ENCODE measurements around the gene PNP. TPM values are rescaled to one million over a fixed set of nuclear protein-coding genes. Genes with fewer than 3 reads are reported as not detected.

The PNP gene
- total and polyA plus RNA-seq, 4 donors, result 15.5 to 119 (median 37.0) TPM

DNA sequence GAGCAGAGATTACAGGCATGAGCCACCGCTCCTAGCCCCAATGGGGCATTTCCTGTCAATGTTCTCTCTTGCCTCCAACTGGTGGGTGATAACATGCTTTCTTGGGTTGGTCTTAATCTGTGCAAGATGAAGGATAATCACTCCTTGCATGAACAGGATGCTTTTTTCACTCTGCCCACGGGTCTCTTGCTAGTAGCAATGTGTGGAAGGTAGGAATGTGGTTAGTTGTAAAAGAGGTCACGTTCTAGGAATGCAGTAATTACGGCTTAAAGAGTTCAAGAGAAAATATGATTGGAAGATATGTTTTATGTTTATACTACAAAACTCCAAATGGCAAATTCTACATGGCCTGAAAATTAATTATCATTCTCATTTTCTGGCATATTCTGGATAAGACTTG is 46.6 kb downstream of the PNP start:
- H3K9me3 ChIP-seq (ENCODE audit: control insufficient read depth in 4 of 4, insufficient read depth in 3 of 4, low read length in 3 of 4), result no peaks in the 10 kb centered on the region
- H3K9ac ChIP-seq (ENCODE audit: insufficient read depth in 1 of 2, low read length in 2 of 2), result no peak overlapping the region
- DNase-seq (no peak), ATAC-seq (ENCODE audit: insufficient read depth, low FRiP score) (no peak)
- 69 to 90% methylated on average over 4 of the region's 4 CpGs for WGBS, 2 donors
- H3K4me3 ChIP-seq, result no peak overlapping the region
- TF ChIP-seq CTCF (IDR thresholded peaks at IDR 0.05; ENCODE audit: control extremely low read depth, extremely low read depth), result no peak
- H3K36me3 ChIP-seq (ENCODE audit: control insufficient read depth in 4 of 4, insufficient read depth in 4 of 4, low read length in 4 of 4), result no peaks in the 10 kb centered on the region
- no peaks in the 10 kb centered on the region for H3K4me1 ChIP-seq (ENCODE audit: control insufficient read depth in 5 of 5, insufficient read depth in 5 of 5, low read length in 5 of 5)
- no peak overlapping the region for H3K27ac ChIP-seq (ENCODE audit: low read depth in 1 of 2, low read length in 1 of 2)
- H3K27me3 ChIP-seq (ENCODE audit: control insufficient read depth in 3 of 3, insufficient read depth in 3 of 3, low read length in 2 of 3), result no peaks in the 10 kb centered on the region

- no peak for TF ChIP-seq CTCF (IDR thresholded peaks at IDR 0.05; ENCODE audit: control extremely low read depth, extremely low read depth)
- ATAC-seq (ENCODE audit: insufficient read depth, low FRiP score), result no peak
Measured at GRCh38 chr14:20516921-20517320, 47.7 kb downstream of the PNP start.

DNA sequence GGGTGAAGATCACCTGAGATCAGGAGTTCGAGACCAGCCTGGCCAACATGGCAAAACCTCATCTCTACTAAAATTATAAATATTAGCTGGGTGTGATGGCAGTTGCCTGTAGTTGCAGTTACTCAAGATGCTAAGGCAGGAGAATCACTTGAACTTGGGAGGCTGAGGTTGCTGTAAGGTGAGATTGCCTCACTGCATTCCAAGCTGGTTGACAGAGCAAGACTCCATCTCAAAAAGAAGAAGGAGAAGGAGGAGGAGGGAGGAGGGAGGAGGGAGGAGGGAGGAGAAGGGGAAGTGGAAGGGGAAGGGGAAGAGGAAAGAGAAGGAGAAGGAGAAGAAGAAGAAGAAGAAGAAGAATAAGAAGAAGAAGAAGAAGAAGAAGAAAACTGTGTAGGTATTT is 53.1 kb downstream of the PNP start:
- 87 to 89% methylated on average over 1 of the region's 1 CpG for WGBS, 2 donors
- H3K4me3 ChIP-seq, result no peak overlapping the region
- DNase-seq, result no peak
- no peak for ATAC-seq (ENCODE audit: insufficient read depth, low FRiP score)
- no peak overlapping the region for H3K27ac ChIP-seq (ENCODE audit: low read depth in 1 of 2, low read length in 1 of 2)
- TF ChIP-seq CTCF (IDR thresholded peaks at IDR 0.05; ENCODE audit: control extremely low read depth, extremely low read depth), result no peak
- no peak overlapping the region for H3K9ac ChIP-seq (ENCODE audit: insufficient read depth in 1 of 2, low read length in 2 of 2)
- no peaks in the 10 kb centered on the region for H3K27me3 ChIP-seq (ENCODE audit: control insufficient read depth in 3 of 3, insufficient read depth in 3 of 3, low read length in 2 of 3)
- H3K4me1 ChIP-seq (ENCODE audit: control insufficient read depth in 5 of 5, insufficient read depth in 5 of 5, low read length in 5 of 5), result no peaks in the 10 kb centered on the region
- H3K36me3 ChIP-seq (ENCODE audit: control insufficient read depth in 4 of 4, insufficient read depth in 4 of 4, low read length in 4 of 4), result no peaks in the 10 kb centered on the region
- no peaks in the 10 kb centered on the region for H3K9me3 ChIP-seq (ENCODE audit: control insufficient read depth in 4 of 4, insufficient read depth in 3 of 4, low read length in 3 of 4)

More at GRCh38 chr14:20516921-20517320, 47.7 kb downstream of the PNP start:
- H3K4me3 ChIP-seq, result no peak overlapping the region
- no peaks in the 10 kb centered on the region for H3K4me1 ChIP-seq (ENCODE audit: control insufficient read depth in 5 of 5, insufficient read depth in 5 of 5, low read length in 5 of 5)
- H3K27me3 ChIP-seq (ENCODE audit: control insufficient read depth in 3 of 3, insufficient read depth in 3 of 3, low read length in 2 of 3), result no peaks in the 10 kb centered on the region
- WGBS, 2 donors, result 73 to 81% methylated on average over 4 of the region's 4 CpGs
- DNase-seq, result no peak
- no peaks in the 10 kb centered on the region for H3K9me3 ChIP-seq (ENCODE audit: control insufficient read depth in 4 of 4, insufficient read depth in 3 of 4, low read length in 3 of 4)
- peak overlapping the region in 1 of 2 donors; percentile 9 for H3K27ac ChIP-seq (ENCODE audit: low read depth in 1 of 2, low read length in 1 of 2)
- no peak overlapping the region for H3K9ac ChIP-seq (ENCODE audit: insufficient read depth in 1 of 2, low read length in 2 of 2)
- no peaks in the 10 kb centered on the region for H3K36me3 ChIP-seq (ENCODE audit: control insufficient read depth in 4 of 4, insufficient read depth in 4 of 4, low read length in 4 of 4)

- no peaks in the 10 kb centered on the region for H3K27me3 ChIP-seq (ENCODE audit: control insufficient read depth in 3 of 3, insufficient read depth in 3 of 3, low read length in 2 of 3)
- DNase-seq, result peak in 1 of 3 donors; percentile 31
- H3K36me3 ChIP-seq (ENCODE audit: control insufficient read depth in 4 of 4, insufficient read depth in 4 of 4, low read length in 4 of 4), result no peaks in the 10 kb centered on the region
- peak; percentile 27 for ATAC-seq (ENCODE audit: insufficient read depth, low FRiP score)
- no peaks in the 10 kb centered on the region for H3K4me1 ChIP-seq (ENCODE audit: control insufficient read depth in 5 of 5, insufficient read depth in 5 of 5, low read length in 5 of 5)
- TF ChIP-seq CTCF (IDR thresholded peaks at IDR 0.05; ENCODE audit: control extremely low read depth, extremely low read depth), result no peak
- no peak overlapping the region for H3K4me3 ChIP-seq
- WGBS, 2 donors, result 77 to 86% methylated on average over 2 of the region's 2 CpGs
- H3K27ac ChIP-seq (ENCODE audit: low read depth in 1 of 2, low read length in 1 of 2), result no peak overlapping the region
- H3K9me3 ChIP-seq (ENCODE audit: control insufficient read depth in 4 of 4, insufficient read depth in 3 of 4, low read length in 3 of 4), result no peaks in the 10 kb centered on the region
- no peak overlapping the region for H3K9ac ChIP-seq (ENCODE audit: insufficient read depth in 1 of 2, low read length in 2 of 2)
Measured at GRCh38 chr14:20524027-20524426, 54.8 kb downstream of the PNP start.
